ENCODE measurements around the gene C11orf97.

- TF ChIP-seq CEBPB (IDR thresholded peaks at IDR 0.05) (no peak), CREB1 (IDR thresholded peaks at IDR 0.05; ENCODE audit: low read depth) (no peak), EP300 (IDR thresholded peaks at IDR 0.05; ENCODE audit: borderline replicate concordance) (no peak), RAD21 (IDR thresholded peaks at IDR 0.05; ENCODE audit: low read depth) (no peak), REST (IDR thresholded peaks at IDR 0.05; ENCODE audit: low read depth) (no peak), MAX (IDR thresholded peaks at IDR 0.05) (no peak), TCF12 (IDR thresholded peaks at IDR 0.05; ENCODE audit: low read depth) (no peak), TAF1 (IDR thresholded peaks at IDR 0.05; ENCODE audit: low read depth) (no peak), FOXM1 (IDR thresholded peaks at IDR 0.05; ENCODE audit: borderline replicate concordance, low read depth) (no peak), ZBTB7A (IDR thresholded peaks at IDR 0.05; ENCODE audit: low read depth) (no peak)
- TF ChIP-seq, protein P1, sequence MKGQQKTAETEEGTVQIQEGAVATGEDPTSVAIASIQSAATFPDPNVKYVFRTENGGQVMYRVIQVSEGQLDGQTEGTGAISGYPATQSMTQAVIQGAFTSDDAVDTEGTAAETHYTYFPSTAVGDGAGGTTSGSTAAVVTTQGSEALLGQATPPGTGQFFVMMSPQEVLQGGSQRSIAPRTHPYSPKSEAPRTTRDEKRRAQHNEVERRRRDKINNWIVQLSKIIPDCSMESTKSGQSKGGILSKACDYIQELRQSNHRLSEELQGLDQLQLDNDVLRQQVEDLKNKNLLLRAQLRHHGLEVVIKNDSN (IDR thresholded peaks at IDR 0.05): no peak
Measured at GRCh38 chr11:94515398-94515797, 3.1 kb downstream of the C11orf97 start.

Measured in Ishikawa (cell line).